Activated naive CD4-positive, alpha-beta T cell treated with anti-CD3 and anti-CD28 coated beads, Interleukin-2, amount 50 U/mL, for 24 hours (primary cell): ENCODE measurements around the gene BICRAL.
A peak's percentile ranks its signal among the peaks of the same experiment; 100 is the strongest.
"Not testable (repeated sequence)": the region's sequence is repeated elsewhere in the genome, so short reads cannot be mapped to it uniquely, and the experiment has no call there.

Source experiments
- H3K27ac Mint-ChIP-seq: one replicate; pipeline ENCODE4 v1.8.0; 2021; ENCODE audit warnings: mild to moderate bottlenecking, mixed read lengths
- H3K27me3 Mint-ChIP-seq: one replicate; pipeline ENCODE4 v1.8.0; 2021; ENCODE audit warnings: mixed read lengths
- H3K36me3 Mint-ChIP-seq: one replicate; pipeline ENCODE4 v1.8.0; 2021; ENCODE audit warnings: mixed read lengths
- H3K4me1 Mint-ChIP-seq: one replicate; pipeline ENCODE4 v1.8.0; 2021; ENCODE audit warnings: mixed read lengths
- H3K4me3 Mint-ChIP-seq: one replicate; pipeline ENCODE4 v1.8.0; 2021; ENCODE audit warnings: mild to moderate bottlenecking, mixed read lengths
- H3K9me3 Mint-ChIP-seq: one replicate; pipeline ENCODE4 v1.8.0; 2021; ENCODE audit warnings: mixed read lengths

BICRAL gene

DNA sequence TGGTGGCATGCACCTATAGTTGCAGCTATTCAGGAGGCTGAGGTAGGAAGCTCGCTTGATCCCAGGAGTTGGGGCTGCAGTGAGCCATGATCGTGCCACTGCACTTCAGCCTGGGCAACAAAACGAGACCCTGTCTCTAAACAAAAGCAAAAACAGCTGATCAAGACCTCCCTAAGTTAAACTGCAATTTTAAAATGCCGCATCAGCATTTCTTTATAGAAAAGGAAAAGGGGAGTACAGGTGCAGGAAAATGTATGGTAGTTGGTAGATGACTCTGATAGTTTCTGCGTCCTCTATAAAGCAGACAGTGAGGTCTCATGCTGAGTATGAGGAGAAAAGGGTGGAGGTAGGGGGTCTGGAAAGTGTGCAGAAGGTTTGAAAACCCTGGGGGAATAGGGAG is 27.1 kb upstream of the BICRAL start:
- Mint-ChIP-seq H3K9me3 (no peaks in the 10 kb centered on the region), H3K36me3 (peaks cover 5% of the 10 kb centered on the region), H3K27me3 (no peaks in the 10 kb centered on the region), H3K4me1 (peaks cover 42% of the 10 kb centered on the region), H3K27ac (no peak overlapping the region), H3K4me3 (no peak overlapping the region)

DNA sequence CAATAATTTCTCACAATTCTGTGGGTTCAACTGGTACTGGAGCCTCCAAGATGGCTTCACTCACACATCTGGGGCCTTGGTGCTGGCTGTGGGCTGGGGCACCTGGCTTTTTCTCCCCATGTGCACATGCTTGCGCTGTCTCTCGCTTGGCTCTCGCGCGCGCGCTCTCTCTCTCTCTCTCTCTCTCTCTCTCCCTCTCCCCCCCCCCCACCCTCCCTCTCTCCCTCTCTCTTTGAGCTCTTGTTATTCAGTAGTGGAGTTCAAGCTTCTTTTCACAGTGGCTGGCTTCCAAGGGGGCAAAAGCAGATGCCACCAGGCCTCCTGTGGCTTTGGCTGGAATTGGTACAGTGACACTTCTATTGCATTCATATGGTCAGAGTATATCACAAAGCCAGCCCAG is 25.1 kb upstream of the BICRAL start:
- H3K4me1 Mint-ChIP-seq, result peaks cover 37% of the 10 kb centered on the region
- H3K36me3 Mint-ChIP-seq, result peaks cover 5% of the 10 kb centered on the region
- no peak overlapping the region for H3K4me3 Mint-ChIP-seq
- no peaks in the 10 kb centered on the region for H3K27me3 Mint-ChIP-seq
- H3K9me3 Mint-ChIP-seq, result no peaks in the 10 kb centered on the region
- no peak overlapping the region for H3K27ac Mint-ChIP-seq

DNA sequence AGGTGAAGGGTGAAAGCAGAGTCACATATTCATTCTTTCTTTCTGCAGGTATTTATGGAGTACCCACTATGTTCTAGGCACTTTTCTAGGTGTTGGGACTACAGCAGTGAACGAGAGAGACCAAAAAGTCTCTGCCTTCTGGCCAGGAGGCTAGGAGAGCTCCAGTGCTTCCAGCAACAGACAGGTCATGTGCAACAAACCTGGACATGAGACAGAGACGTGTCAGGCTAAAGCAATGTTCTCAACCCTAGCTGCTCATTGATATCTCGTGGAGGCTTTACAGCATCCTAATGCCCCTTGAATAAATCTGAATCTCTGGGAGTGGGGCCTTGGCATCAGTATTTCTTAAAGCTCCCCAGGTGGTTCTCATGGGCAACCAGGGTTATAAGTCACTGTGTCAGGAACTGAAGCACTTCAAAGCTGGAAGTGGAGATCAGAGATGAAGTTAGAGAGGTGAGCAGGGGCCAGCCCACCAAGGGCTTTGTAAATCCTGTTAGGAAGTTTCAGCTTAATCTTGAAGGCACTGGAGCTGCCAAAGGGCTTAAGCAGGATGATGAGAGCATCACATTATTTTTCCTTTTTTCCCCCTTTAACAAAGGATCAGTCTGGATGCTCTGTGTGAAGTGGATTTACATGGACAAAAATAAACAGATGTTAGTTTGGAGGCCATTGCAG is 23.0 kb upstream of the BICRAL start:
- H3K27ac Mint-ChIP-seq, result peak overlapping the region; percentile 66
- peaks cover 4% of the 10 kb centered on the region for H3K36me3 Mint-ChIP-seq
- no peaks in the 10 kb centered on the region for H3K9me3 Mint-ChIP-seq
- H3K4me3 Mint-ChIP-seq, result no peak overlapping the region
- H3K4me1 Mint-ChIP-seq, result peaks cover 37% of the 10 kb centered on the region
- no peaks in the 10 kb centered on the region for H3K27me3 Mint-ChIP-seq

DNA sequence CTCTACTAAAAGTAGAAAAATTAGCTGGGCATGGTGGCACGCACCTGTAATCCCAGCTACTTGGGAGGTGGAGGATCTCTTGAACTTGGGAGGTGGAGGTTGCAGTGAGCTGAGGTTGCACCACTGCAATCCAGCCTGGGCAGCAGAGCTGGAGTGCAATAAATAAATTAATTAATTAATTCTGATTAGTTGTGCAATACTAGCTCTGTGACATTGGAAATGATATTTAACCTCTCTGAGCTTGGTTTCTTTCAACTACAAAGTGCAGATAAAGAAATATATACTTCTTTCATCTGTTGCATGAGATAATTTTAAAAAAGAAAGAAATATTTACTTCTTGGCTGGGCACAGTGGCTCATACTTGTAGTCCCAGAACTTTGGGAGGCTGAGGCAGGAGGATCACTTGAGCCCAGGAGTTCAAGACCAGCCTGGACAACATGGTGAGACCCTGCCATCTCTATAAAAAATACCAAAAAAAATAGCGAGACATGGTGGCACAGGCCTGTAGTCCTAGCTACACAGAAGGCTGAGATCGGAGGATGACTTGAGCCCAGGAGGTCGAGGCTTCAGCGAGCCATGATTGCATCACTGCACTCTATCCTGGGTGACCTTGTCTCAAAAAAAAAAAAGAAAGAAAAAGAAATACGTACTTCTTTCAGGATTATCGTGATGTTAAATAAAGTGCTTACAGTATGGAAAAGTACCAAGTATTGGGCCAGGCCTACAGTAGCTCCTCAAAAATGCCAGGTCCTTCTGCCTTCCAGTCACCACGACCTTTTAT is 20.4 kb upstream of the BICRAL start:
- H3K9me3 Mint-ChIP-seq, result no peaks in the 10 kb centered on the region
- H3K27ac Mint-ChIP-seq, result no peak overlapping the region
- H3K27me3 Mint-ChIP-seq, result no peaks in the 10 kb centered on the region
- peaks cover 10% of the 10 kb centered on the region for H3K36me3 Mint-ChIP-seq
- H3K4me1 Mint-ChIP-seq, result peaks cover 40% of the 10 kb centered on the region
- no peak overlapping the region for H3K4me3 Mint-ChIP-seq

DNA sequence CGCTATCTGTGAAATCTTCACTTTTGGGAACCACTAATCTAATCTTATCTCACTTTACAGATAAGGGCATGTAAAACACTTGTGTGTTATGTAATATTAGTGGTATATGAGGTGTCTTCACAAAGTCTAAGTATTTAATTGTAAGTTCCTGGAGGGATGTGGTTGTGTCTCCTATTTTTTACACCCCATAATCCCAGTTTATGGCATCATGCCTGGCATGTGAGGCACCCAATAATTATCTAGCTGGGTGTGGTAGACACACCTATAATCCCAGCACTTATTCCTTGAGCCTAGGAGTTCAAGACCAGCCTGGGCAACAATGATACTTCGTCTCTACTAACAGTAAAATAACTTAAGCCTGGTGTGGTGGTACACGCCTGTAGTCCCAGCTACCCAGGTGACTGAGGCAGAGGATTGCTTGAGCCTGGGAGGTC is 19.4 kb upstream of the BICRAL start:
- no peak overlapping the region for H3K4me3 Mint-ChIP-seq

DNA sequence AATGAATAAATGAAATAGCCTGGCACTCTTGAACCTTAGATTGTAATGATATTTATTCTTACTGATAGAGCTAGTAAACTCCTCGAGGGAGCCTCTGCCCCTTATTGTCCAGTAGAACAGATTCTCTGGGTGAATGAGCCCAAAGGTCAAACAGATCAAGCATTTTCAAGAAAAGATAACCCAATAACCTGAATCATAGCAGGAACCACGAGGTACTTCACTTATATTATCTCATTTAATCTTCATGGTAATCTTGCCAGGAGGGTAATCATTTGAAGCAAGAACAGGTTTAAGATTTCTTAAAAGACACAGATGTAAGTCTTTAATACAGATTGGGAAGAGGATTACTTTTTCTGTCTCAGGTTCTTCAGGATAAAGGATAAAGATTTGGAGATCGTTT is 18.9 kb upstream of the BICRAL start:
- Mint-ChIP-seq H3K36me3 (peaks cover 15% of the 10 kb centered on the region), H3K4me3 (no peak overlapping the region), H3K9me3 (no peaks in the 10 kb centered on the region), H3K4me1 (peaks cover 44% of the 10 kb centered on the region), H3K27ac (peak overlapping the region; percentile 23), H3K27me3 (no peaks in the 10 kb centered on the region)

More for the DNA sequence above, 19.4 kb upstream of the BICRAL start:
- Mint-ChIP-seq H3K27ac (no peak overlapping the region), H3K36me3 (peaks cover 10% of the 10 kb centered on the region), H3K27me3 (no peaks in the 10 kb centered on the region), H3K9me3 (no peaks in the 10 kb centered on the region), H3K4me1 (peaks cover 44% of the 10 kb centered on the region)

DNA sequence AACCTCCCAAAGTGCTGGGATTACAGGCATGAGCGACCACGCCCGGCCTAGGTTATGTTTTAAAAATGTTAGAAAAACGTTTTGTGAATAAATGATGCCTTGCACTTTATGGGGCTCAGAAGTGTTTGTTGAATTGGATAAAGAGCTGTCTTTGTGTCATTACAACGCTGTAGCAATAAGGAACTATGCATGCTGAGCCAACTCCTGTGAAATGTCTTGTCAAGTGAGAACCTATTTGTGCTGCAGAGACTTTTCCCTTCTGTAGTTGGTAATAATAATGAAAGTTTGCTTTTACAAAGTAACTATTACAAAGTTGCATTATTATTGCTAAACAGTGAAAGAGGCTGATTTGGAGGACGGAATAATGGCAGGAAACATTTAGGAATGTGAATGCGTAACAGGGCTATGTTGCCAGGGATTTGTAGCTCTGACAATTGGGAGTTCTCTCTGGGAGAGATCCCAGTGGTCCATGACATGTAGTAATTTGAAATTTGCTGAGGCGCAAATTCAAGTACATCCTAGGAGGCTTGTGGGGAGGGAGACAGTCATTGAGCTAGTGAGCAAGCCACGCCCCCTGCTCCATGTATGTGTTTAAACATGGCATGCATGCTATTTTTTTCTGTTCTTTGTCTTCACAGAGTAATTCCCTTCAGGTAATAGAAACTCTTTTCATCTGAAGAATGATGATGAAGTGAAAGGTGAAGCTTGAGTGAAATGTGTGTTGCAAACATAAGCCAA is 16.8 kb upstream of the BICRAL start:
- no peak overlapping the region for H3K4me3 Mint-ChIP-seq
- no peaks in the 10 kb centered on the region for H3K9me3 Mint-ChIP-seq
- no peaks in the 10 kb centered on the region for H3K27me3 Mint-ChIP-seq
- no peak overlapping the region for H3K27ac Mint-ChIP-seq
- H3K36me3 Mint-ChIP-seq, result peaks cover 21% of the 10 kb centered on the region
- H3K4me1 Mint-ChIP-seq, result peaks cover 50% of the 10 kb centered on the region

DNA sequence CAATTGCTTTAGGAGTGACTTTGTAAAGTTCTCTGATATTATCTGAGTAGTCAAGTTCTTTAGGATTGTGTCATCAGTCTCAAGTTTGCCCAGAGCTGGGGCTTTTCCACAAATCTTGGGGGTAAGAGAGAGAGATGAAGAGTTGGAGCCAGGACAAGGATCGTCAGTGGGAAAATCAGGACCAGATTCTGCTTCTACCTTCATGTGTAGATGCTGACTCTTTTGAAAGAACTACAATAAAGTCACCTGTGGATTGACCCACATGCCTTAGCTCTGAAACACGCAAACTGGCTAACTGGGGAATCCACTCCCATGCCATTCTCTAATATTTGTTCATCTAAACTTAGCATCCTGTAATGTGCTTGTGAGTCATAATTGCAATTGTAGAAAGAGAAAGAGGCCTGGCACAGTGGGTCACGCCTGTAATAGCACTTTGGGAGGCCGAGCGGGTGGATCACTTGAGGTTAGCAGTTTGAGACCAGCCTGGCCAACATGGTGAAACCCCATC is 15.6 kb upstream of the BICRAL start:
- no peaks in the 10 kb centered on the region for H3K27me3 Mint-ChIP-seq
- H3K36me3 Mint-ChIP-seq, result peaks cover 23% of the 10 kb centered on the region
- no peak overlapping the region for H3K4me3 Mint-ChIP-seq
- H3K9me3 Mint-ChIP-seq, result no peaks in the 10 kb centered on the region
- peaks cover 57% of the 10 kb centered on the region for H3K4me1 Mint-ChIP-seq
- no peak overlapping the region for H3K27ac Mint-ChIP-seq

DNA sequence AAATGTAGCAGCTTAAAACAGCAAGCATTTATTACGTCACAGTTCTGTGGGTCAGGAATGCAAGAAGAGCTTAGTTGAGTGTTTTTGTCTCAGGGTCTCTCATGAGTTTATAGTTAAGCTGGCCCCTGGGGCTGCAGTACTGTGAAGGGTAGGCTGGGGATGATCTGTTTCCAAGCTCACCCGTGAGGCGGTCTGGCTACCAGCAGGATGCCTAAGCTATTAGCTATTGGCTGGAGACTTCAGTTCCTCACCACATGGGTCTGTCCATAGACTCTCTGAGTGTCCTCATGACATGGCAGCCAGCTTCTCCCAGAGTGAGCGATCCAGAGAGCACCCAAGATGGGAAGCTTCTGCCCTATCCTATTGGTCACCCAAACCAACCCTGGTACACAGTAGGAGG is 12.8 kb upstream of the BICRAL start:
- H3K4me3 Mint-ChIP-seq, result no peak overlapping the region
- H3K27ac Mint-ChIP-seq, result no peak overlapping the region

DNA sequence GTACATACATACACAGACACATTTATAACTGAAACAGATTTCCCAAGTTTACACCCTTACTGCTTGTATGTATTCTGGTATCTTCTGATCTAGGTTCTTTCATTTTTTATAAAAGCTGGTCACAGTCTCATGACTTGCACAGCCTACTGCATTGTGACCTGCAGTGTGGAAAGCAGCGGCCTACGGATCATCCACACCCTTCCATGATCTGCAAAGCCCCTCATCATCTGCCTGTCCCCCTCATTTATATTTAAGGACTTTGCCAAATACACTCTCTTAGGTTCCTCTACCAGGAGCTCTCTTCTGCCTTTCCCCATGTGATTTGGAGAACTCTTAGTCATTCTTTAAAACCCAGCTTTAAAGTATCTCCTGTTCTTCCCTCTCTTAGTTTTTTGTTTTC is 12.0 kb upstream of the BICRAL start:
- Mint-ChIP-seq H3K4me3 (no peak overlapping the region), H3K36me3 (peaks cover 19% of the 10 kb centered on the region), H3K27ac (peak overlapping the region; percentile 86), H3K4me1 (peaks cover 82% of the 10 kb centered on the region), H3K27me3 (no peaks in the 10 kb centered on the region), H3K9me3 (peaks cover 5% of the 10 kb centered on the region)

More for the DNA sequence above, 12.8 kb upstream of the BICRAL start:
- Mint-ChIP-seq H3K27me3 (no peaks in the 10 kb centered on the region), H3K9me3 (peaks cover 5% of the 10 kb centered on the region), H3K4me1 (peaks cover 76% of the 10 kb centered on the region), H3K36me3 (peaks cover 19% of the 10 kb centered on the region)

DNA sequence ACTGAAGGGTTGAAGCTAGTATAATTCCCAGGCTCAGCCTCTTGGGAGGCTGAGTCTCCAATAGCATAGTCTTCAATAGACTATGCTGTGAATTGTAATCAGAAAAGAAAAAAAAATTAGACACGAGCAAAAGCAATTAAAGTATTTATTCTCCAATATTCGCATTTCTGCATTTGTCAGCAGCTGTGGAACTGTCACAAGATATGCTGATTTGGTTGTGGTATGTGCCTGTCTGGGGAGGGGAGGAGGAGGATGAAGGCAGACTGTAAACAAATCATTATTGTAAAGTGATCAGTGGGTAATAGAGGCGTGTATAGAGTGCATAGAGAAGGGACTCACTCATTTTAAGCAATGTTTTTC is 10.1 kb upstream of the BICRAL start:
- Mint-ChIP-seq H3K9me3 (peaks cover 5% of the 10 kb centered on the region), H3K27ac (peak overlapping the region; percentile 95), H3K27me3 (no peaks in the 10 kb centered on the region), H3K4me1 (peaks cover 79% of the 10 kb centered on the region), H3K4me3 (peak overlapping the region; percentile 90), H3K36me3 (peaks cover 12% of the 10 kb centered on the region)

DNA sequence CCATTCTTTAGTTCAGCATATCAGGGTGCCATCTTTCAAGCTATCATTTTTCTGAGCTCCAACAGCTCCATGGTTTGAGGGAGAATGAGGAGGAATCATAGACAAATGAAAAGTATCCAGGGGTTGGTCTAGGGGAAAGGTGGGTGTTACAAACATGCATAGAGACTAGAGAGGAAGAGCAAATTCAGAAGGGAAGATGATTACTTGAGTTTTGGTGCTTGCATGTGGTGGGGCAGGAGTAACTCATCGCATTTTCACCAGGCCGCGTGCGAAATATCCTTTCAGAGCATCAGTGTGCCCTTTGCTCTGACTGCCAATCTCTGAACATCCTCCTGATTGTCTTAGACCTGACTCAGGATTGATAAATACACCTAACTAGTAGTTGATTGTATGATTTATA is 7.7 kb upstream of the BICRAL start:
- peak overlapping the region; percentile 93 for H3K27ac Mint-ChIP-seq
- peaks cover 78% of the 10 kb centered on the region for H3K4me1 Mint-ChIP-seq
- peaks cover 7% of the 10 kb centered on the region for H3K36me3 Mint-ChIP-seq
- peak overlapping the region; percentile 76 for H3K4me3 Mint-ChIP-seq
- peaks cover 5% of the 10 kb centered on the region for H3K9me3 Mint-ChIP-seq
- no peaks in the 10 kb centered on the region for H3K27me3 Mint-ChIP-seq

DNA sequence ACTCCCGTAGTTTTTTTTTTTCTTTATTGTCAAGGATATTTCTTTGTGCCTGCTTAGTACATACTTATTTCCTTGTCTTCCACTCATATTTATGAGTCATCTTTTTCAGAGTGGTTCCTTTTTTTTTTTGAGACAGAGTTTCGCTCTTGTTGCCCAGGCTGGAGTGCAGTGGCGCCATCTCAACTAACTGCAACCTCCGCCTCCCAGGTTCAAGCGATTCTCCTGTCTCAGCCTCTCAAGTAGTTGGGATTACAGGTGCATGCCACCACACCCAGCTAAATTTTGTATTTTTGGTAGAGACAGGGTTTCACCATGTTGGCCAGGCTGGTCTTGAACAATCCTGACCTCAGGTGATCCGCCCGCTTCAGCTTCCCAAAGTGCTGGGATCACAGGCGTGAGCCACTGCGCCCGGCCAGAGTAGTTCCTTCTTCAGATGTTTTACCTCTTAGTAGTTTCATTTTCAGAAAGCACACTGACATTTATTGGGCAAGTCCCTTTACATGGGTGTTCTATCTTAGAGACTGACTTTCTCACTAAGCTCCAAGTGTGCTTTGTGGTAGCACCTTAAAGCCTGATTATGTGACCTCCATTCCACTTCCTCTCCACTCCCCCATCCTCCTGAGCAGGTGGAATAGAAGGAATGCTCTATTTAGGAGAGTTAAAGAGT is 6.9 kb upstream of the BICRAL start:
- not testable (repeated sequence) for H3K36me3 Mint-ChIP-seq, H3K9me3 Mint-ChIP-seq, H3K27me3 Mint-ChIP-seq
- Mint-ChIP-seq H3K4me1 (peaks cover 78% of the 10 kb centered on the region), H3K4me3 (peak overlapping the region; percentile 76), H3K27ac (peak overlapping the region; percentile 93)

DNA sequence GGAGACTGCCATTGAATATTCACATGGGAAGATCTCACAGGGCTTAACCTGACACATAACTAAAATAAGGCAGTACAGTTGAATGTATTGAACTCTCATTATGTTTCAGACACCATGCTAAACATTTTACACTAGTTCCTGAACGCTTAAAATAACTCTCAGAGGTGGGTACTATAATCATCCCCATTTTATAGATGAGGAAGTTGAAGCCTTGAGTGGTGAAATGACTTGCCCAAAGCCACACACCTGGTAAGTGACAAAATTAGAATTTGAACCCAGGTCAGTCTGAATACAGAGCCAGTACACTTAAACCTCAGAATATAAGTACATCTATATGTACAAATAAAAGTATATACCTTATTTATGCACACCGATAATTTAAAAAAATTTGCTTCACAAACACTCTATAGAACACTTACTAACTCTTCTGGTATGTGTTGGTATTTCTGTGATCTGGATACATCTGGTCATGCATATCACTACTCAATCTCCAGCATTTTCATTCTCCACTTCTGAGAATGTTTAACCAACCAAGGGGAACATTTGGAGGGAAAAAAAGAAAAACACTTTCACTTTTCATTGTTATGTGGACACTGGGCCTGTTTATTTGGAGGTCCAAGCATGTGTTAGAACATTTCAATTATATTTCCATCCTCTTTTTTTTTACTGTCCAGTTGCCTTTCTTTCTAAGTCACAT is 4.6 kb upstream of the BICRAL start:
- no peaks in the 10 kb centered on the region for H3K36me3 Mint-ChIP-seq
- H3K9me3 Mint-ChIP-seq, result peaks cover 5% of the 10 kb centered on the region
- no peaks in the 10 kb centered on the region for H3K27me3 Mint-ChIP-seq
- peak overlapping the region; percentile 24 for H3K4me3 Mint-ChIP-seq
- peaks cover 72% of the 10 kb centered on the region for H3K4me1 Mint-ChIP-seq
- H3K27ac Mint-ChIP-seq, result peak overlapping the region; percentile 83

DNA sequence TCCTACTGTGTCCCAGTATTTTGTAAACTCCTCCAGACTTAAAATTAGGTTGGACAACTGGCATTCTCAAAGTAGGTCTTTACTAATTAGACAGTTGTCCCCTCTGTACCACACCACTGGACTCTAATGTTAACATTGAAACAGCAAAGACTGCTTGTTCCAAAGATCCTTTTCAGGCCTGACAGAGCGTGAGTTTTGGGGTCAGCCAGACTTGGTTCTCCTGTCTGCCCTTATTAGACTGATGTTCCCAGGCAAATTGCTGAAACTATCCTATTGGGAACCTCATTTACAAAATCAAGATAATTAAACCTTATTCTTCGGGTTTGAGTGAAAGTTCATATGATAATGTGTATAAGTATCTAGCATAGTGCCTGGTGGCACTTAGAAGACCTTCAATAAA is 3.7 kb upstream of the BICRAL start:
- Mint-ChIP-seq H3K36me3 (no peaks in the 10 kb centered on the region), H3K4me3 (no peak overlapping the region), H3K27me3 (no peaks in the 10 kb centered on the region), H3K9me3 (no peaks in the 10 kb centered on the region), H3K27ac (peak overlapping the region; percentile 41), H3K4me1 (peaks cover 65% of the 10 kb centered on the region)
